ENCODE measurements around the gene RILPL2. TPM values are rescaled to one million over a fixed set of nuclear protein-coding genes. Genes with fewer than 3 reads are reported as not detected.

RILPL2 gene
- total RNA-seq, 1 experiment from 2014 or later: 3.6 TPM

- H4K20me1 ChIP-seq (ENCODE audit: insufficient read depth): no peaks in the 10 kb centered on the region; the same call in 1 of the 2 replicates
- peaks cover 30% of the 10 kb centered on the region for H3K4me1 ChIP-seq (replicated peaks; ENCODE audit: insufficient read depth)
- peaks cover 58% of the 10 kb centered on the region for H3K79me2 ChIP-seq (ENCODE audit: low read depth)
- peak overlapping the region; percentile 78 for H3K4me3 ChIP-seq
- DNase-seq: peak; percentile 53 to 61
- H3K9me3 ChIP-seq (ENCODE audit: insufficient read depth, low read depth): no peaks in the 10 kb centered on the region
- H3K9me2 ChIP-seq (ENCODE audit: insufficient read depth): no peaks in the 10 kb centered on the region
- intact Hi-C loops (cut with micrococcal nuclease; ENCODE audit: unreplicated experiment): loop anchor here (10.0 kb wide), 1 partner anchor 145 kb away; the partner anchor contains the start of gene RILPL1
- CTCF ChIA-PET: no interaction called here
- POLR2A ChIA-PET (ENCODE audit: unreplicated experiment): no interaction called here
- peak overlapping the region; percentile 83 for H3K4me2 ChIP-seq
- H3K27ac ChIP-seq: peak overlapping the region; percentile 37
- no TSS peak for BruUV-seq (replicated peaks)
- H3K27me3 ChIP-seq (ENCODE audit: insufficient read depth, low read depth): no peaks in the 10 kb centered on the region
- peaks cover 36% of the 10 kb centered on the region for H3F3A ChIP-seq (ENCODE audit: insufficient read depth, low read depth)
- H2AFZ ChIP-seq: peak overlapping the region; percentile 87
- no peak for TF ChIP-seq CTCF (conservative IDR thresholded peaks at IDR 0.05)
- peaks cover 19% of the 10 kb centered on the region; the same call in 1 of the 2 replicates for H3K36me3 ChIP-seq (ENCODE audit: low read depth)
These were observed 46.7 kb downstream of the RILPL2 start for GRCh38 chr12:123389560-123390351.

GRCh38 chr12:123388951-123389559 lies 47.4 kb downstream of the RILPL2 start:
- H3K4me1 ChIP-seq (replicated peaks; ENCODE audit: insufficient read depth): peaks cover 30% of the 10 kb centered on the region
- ChIA-PET CTCF (no interaction called here), POLR2A (ENCODE audit: unreplicated experiment) (no interaction called here)
- BruUV-seq (replicated peaks): no TSS peak
- H3K27ac ChIP-seq: no peak overlapping the region
- peak overlapping the region; percentile 78; the same call in 1 of the 2 replicates for H3K4me3 ChIP-seq
- peaks cover 19% of the 10 kb centered on the region; the same call in 1 of the 2 replicates for H3K36me3 ChIP-seq (ENCODE audit: low read depth)
- no peak for DNase-seq
- no peak overlapping the region; the same call in 1 of the 2 replicates for H2AFZ ChIP-seq
- peaks cover 62% of the 10 kb centered on the region for H3K79me2 ChIP-seq (ENCODE audit: low read depth)
- intact Hi-C loops (cut with micrococcal nuclease; ENCODE audit: unreplicated experiment): loop anchor here (10.0 kb wide), 1 partner anchor 146 kb away; the partner anchor contains the start of gene RILPL1
- no peaks in the 10 kb centered on the region; the same call in 1 of the 2 replicates for H4K20me1 ChIP-seq (ENCODE audit: insufficient read depth)
- H3K27me3 ChIP-seq (ENCODE audit: insufficient read depth, low read depth): no peaks in the 10 kb centered on the region
- H3K4me2 ChIP-seq: peak overlapping the region; percentile 83; the same call in 1 of the 2 replicates
- H3K9me3 ChIP-seq (ENCODE audit: insufficient read depth, low read depth): no peaks in the 10 kb centered on the region
- peaks cover 42% of the 10 kb centered on the region for H3F3A ChIP-seq (ENCODE audit: insufficient read depth, low read depth)
- no peaks in the 10 kb centered on the region for H3K9me2 ChIP-seq (ENCODE audit: insufficient read depth)
- TF ChIP-seq EZH2 (IDR thresholded peaks at IDR 0.05; ENCODE audit: low read depth) (no peak), CTCF (conservative IDR thresholded peaks at IDR 0.05) (no peak)

GRCh38 chr12:123388177-123388950 lies 48.1 kb downstream of the RILPL2 start:
- TF ChIP-seq CTCF (conservative IDR thresholded peaks at IDR 0.05) (no peak), EZH2 (IDR thresholded peaks at IDR 0.05; ENCODE audit: low read depth) (no peak)
- intact Hi-C loops (cut with micrococcal nuclease; ENCODE audit: unreplicated experiment): loop anchor here (10.0 kb wide), 1 partner anchor 146 kb away; the partner anchor contains the start of gene RILPL1
- no TSS peak for BruUV-seq (replicated peaks)
- Histone ChIP-seq H3K4me1 (replicated peaks; ENCODE audit: insufficient read depth) (peaks cover 30% of the 10 kb centered on the region), H3K9me2 (ENCODE audit: insufficient read depth) (no peaks in the 10 kb centered on the region), H4K20me1 (ENCODE audit: insufficient read depth) (no peaks in the 10 kb centered on the region; the same call in 1 of the 2 replicates), H3K9me3 (ENCODE audit: insufficient read depth, low read depth) (no peaks in the 10 kb centered on the region), H3K79me2 (ENCODE audit: low read depth) (peaks cover 62% of the 10 kb centered on the region), H3K4me2 (peak overlapping the region; percentile 84), H3K36me3 (ENCODE audit: low read depth) (peaks cover 16% of the 10 kb centered on the region; the same call in 1 of the 2 replicates), H3K4me3 (peak overlapping the region; percentile 80), H3F3A (ENCODE audit: insufficient read depth, low read depth) (peaks cover 43% of the 10 kb centered on the region), H3K27me3 (ENCODE audit: insufficient read depth, low read depth) (no peaks in the 10 kb centered on the region), H3K27ac (0 out of 2 replicates have a peak overlapping the region, but pooled peaks have one; percentile 35), H2AFZ (peak overlapping the region; percentile 92)
- peak; percentile 49 to 74 for DNase-seq
- CTCF ChIA-PET: interaction anchor here (0.6 kb wide), 1 partner anchor 1060 kb away, joined by 3 read pairs; no protein-coding TSS in a partner anchor
- POLR2A ChIA-PET (ENCODE audit: unreplicated experiment): no interaction called here
